Measurements from ENCODE around the gene GAP43. TPM values are rescaled to one million over a fixed set of nuclear protein-coding genes. Genes with fewer than 3 reads are reported as not detected.

Gene GAP43, protein sequence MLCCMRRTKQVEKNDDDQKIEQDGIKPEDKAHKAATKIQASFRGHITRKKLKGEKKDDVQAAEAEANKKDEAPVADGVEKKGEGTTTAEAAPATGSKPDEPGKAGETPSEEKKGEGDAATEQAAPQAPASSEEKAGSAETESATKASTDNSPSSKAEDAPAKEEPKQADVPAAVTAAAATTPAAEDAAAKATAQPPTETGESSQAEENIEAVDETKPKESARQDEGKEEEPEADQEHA
- 0.06 to 0.08 TPM (median 0.06 TPM) in 4 of 5 replicates, not detected in the other for total RNA-seq (2022; extraction: Qiagen RNA extraction)

DNA sequence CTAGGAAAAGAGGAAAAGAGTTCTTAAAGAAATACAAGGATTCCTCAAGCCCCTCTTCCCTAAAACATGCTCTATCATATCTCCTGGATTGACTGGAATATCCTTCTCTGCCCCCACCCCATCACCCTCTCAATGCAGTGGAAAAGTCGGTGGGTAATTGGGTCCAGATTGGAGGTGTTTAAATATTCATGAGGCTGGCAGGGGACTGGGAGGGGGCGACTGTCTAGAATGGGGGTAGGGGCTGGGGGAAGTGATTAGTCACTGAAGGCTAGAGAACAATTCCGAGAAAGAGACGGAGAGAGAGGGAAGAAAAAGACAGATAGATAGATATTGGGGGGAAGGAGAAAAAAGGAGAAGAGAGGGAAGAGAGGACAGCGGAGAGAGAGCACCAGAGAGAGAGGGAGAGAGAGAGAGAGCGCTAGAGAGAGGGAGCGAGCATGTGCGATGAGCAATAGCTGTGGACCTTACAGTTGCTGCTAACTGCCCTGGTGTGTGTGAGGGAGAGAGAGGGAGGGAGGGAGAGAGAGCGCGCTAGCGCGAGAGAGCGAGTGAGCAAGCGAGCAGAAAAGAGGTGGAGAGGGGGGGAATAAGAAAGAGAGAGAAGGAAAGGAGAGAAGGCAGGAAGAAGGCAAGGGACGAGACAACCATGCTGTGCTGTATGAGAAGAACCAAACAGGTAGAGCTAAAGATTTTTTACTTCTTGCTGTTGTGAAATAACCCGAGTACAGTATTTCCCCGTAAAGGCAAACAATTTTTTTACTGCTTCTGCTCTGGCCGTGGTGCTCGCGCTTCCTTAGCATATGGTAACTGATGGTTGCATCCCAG lies at the start of gene GAP43:
Gene GAP43 (plus strand): TSS at position 467 of the 825 bp plus-strand sequence. CDS start 180 bp downstream, at position 647.

All from A549 treated with CORT108297 at 1 μM for 4 hours (cell line).